Activated naive CD4-positive, alpha-beta T cell treated with anti-CD3 and anti-CD28 coated beads, Interleukin-2, amount 10 ng/mL, durations not matched to agents 7 days and 5 days (primary cell): ENCODE data around the gene ZSCAN22.

Experiments
- CTCF ChIA-PET: fragments of 350-600 bp; sonication (Branson Sonifier 250); formaldehyde crosslinking; loops from one replicate; lab custom pipeline; 2021; ENCODE audit warnings: antibody characterized with exemption; lab: Charles Lee
- DNase-seq: peaks from one replicate; pipeline ENCODE4 v3.0.0-alpha.2; 2020
- H3K27ac Mint-ChIP-seq: one replicate; pipeline ENCODE4 v1.8.0; 2021; ENCODE audit warnings: mild to moderate bottlenecking, moderate library complexity, mixed read lengths
- H3K27me3 Mint-ChIP-seq: one replicate; pipeline ENCODE4 v1.8.0; 2021; ENCODE audit warnings: mild to moderate bottlenecking, mixed read lengths
- H3K36me3 Mint-ChIP-seq: one replicate; pipeline ENCODE4 v1.8.0; 2021; ENCODE audit warnings: mixed read lengths
- H3K4me1 Mint-ChIP-seq: one replicate; pipeline ENCODE4 v1.8.0; 2021; ENCODE audit warnings: mixed read lengths
- H3K4me3 Mint-ChIP-seq: one replicate; pipeline ENCODE4 v1.8.0; 2021; ENCODE audit warnings: mild to moderate bottlenecking, moderate library complexity, mixed read lengths
- H3K9me3 Mint-ChIP-seq: one replicate; pipeline ENCODE4 v1.8.0; 2021; ENCODE audit warnings: mixed read lengths

ZSCAN22 gene

GRCh38 chr19:58351990-58352755 lies 25.4 kb downstream of the ZSCAN22 start:
- H3K9me3 Mint-ChIP-seq = peaks cover 4% of the 10 kb centered on the region
- no peak for DNase-seq
- CTCF ChIA-PET = no interaction called here
- H3K4me3 Mint-ChIP-seq = no peak overlapping the region
- peaks cover 11% of the 10 kb centered on the region for H3K36me3 Mint-ChIP-seq
- H3K27ac Mint-ChIP-seq = no peak overlapping the region
- peaks cover 43% of the 10 kb centered on the region for H3K4me1 Mint-ChIP-seq
- peaks cover 47% of the 10 kb centered on the region for H3K27me3 Mint-ChIP-seq

GRCh38 chr19:58352760-58353671 lies 26.2 kb downstream of the ZSCAN22 start, which contains the start of gene A1BG:
A1BG (minus strand) TSS chr19:58353492; CDS start chr19:58353437, 55 bp downstream.
- peaks cover 10% of the 10 kb centered on the region for H3K36me3 Mint-ChIP-seq
- peaks cover 47% of the 10 kb centered on the region for H3K27me3 Mint-ChIP-seq
- no peak for DNase-seq
- no peak within 1 kb of the TSS for H3K27ac Mint-ChIP-seq
- no peak within 1 kb of the TSS for H3K4me3 Mint-ChIP-seq
- CTCF ChIA-PET = no interaction called here
- peaks cover 4% of the 10 kb centered on the region for H3K9me3 Mint-ChIP-seq
- H3K4me1 Mint-ChIP-seq = peaks cover 43% of the 10 kb centered on the region

- H3K4me1 Mint-ChIP-seq = peaks cover 35% of the 10 kb centered on the region
- H3K27me3 Mint-ChIP-seq = peaks cover 46% of the 10 kb centered on the region
- CTCF ChIA-PET = no interaction called here
- no peak overlapping the region for H3K4me3 Mint-ChIP-seq
- DNase-seq = no peak
- peaks cover 4% of the 10 kb centered on the region for H3K9me3 Mint-ChIP-seq
- no peak overlapping the region for H3K27ac Mint-ChIP-seq
- peaks cover 10% of the 10 kb centered on the region for H3K36me3 Mint-ChIP-seq
Observed at GRCh38 chr19:58353717-58354477, 27.1 kb downstream of the ZSCAN22 start.

GRCh38 chr19:58354478-58355030 lies 27.8 kb downstream of the ZSCAN22 start:
- Mint-ChIP-seq H3K4me3 (no peak overlapping the region), H3K9me3 (peaks cover 4% of the 10 kb centered on the region), H3K36me3 (peaks cover 8% of the 10 kb centered on the region), H3K27me3 (peaks cover 43% of the 10 kb centered on the region), H3K4me1 (peaks cover 30% of the 10 kb centered on the region), H3K27ac (no peak overlapping the region)
- no peak for DNase-seq
- CTCF ChIA-PET = no interaction called here

- DNase-seq = no peak
- peaks cover 5% of the 10 kb centered on the region for H3K36me3 Mint-ChIP-seq
- H3K9me3 Mint-ChIP-seq = peaks cover 4% of the 10 kb centered on the region
- no peak overlapping the region for H3K4me3 Mint-ChIP-seq
- peaks cover 40% of the 10 kb centered on the region for H3K27me3 Mint-ChIP-seq
- peaks cover 27% of the 10 kb centered on the region for H3K4me1 Mint-ChIP-seq
- CTCF ChIA-PET = no interaction called here
- peak overlapping the region; percentile 66 for H3K27ac Mint-ChIP-seq
Observed at GRCh38 chr19:58355215-58355796, 28.5 kb downstream of the ZSCAN22 start.

- Mint-ChIP-seq H3K27me3 (peaks cover 36% of the 10 kb centered on the region), H3K27ac (peak overlapping the region; percentile 33), H3K4me1 (peaks cover 27% of the 10 kb centered on the region), H3K4me3 (peak overlapping the region; percentile 35), H3K36me3 (peaks cover 5% of the 10 kb centered on the region), H3K9me3 (peaks cover 4% of the 10 kb centered on the region)
- CTCF ChIA-PET = interaction anchor here (1.5 kb wide), 1 partner anchor 164 kb away, joined by 5 read pairs; the partner anchor contains the start of gene ZBTB45
- DNase-seq = peak; percentile 61
Observed at GRCh38 chr19:58355908-58356765, 29.3 kb downstream of the ZSCAN22 start.

GRCh38 chr19:58356766-58357480 lies 30.1 kb downstream of the ZSCAN22 start:
- peaks cover 3% of the 10 kb centered on the region for H3K36me3 Mint-ChIP-seq
- peak overlapping the region; percentile 52 for H3K27ac Mint-ChIP-seq
- DNase-seq = no peak
- H3K4me3 Mint-ChIP-seq = peak overlapping the region; percentile 35
- H3K27me3 Mint-ChIP-seq = peaks cover 39% of the 10 kb centered on the region
- H3K4me1 Mint-ChIP-seq = peaks cover 33% of the 10 kb centered on the region
- CTCF ChIA-PET = interaction anchor here (1.5 kb wide), 1 partner anchor 163 kb away, joined by 5 read pairs; the partner anchor contains the start of gene ZBTB45
- peaks cover 4% of the 10 kb centered on the region for H3K9me3 Mint-ChIP-seq

GRCh38 chr19:58357481-58358145 lies 30.8 kb downstream of the ZSCAN22 start:
- H3K27ac Mint-ChIP-seq = no peak overlapping the region
- CTCF ChIA-PET = interaction anchor here (1.5 kb wide), 1 partner anchor 162 kb away, joined by 5 read pairs; the partner anchor contains the start of gene ZBTB45
- H3K27me3 Mint-ChIP-seq = peaks cover 41% of the 10 kb centered on the region
- H3K36me3 Mint-ChIP-seq = peaks cover 3% of the 10 kb centered on the region
- no peak overlapping the region for H3K4me3 Mint-ChIP-seq
- no peak for DNase-seq
- H3K9me3 Mint-ChIP-seq = peaks cover 4% of the 10 kb centered on the region
- H3K4me1 Mint-ChIP-seq = peaks cover 37% of the 10 kb centered on the region

- H3K4me3 Mint-ChIP-seq = peak overlapping the region; percentile 79
- peaks cover 28% of the 10 kb centered on the region for H3K4me1 Mint-ChIP-seq
- peaks cover 17% of the 10 kb centered on the region for H3K27me3 Mint-ChIP-seq
- peak overlapping the region; percentile 86 for H3K27ac Mint-ChIP-seq
- H3K9me3 Mint-ChIP-seq = no peaks in the 10 kb centered on the region
- DNase-seq = peak; percentile 52
- CTCF ChIA-PET = interaction anchor here (0.9 to 1.4 kb wide), 2 partner anchors 11 to 133 kb away, joined by 3 to 4 read pairs; partner anchors contain the start of gene ZNF544
- no peaks in the 10 kb centered on the region for H3K36me3 Mint-ChIP-seq
Observed at GRCh38 chr19:58361900-58362271, 35.1 kb downstream of the ZSCAN22 start.

GRCh38 chr19:58362272-58362994 lies 35.6 kb downstream of the ZSCAN22 start, which contains the start of gene ZNF497:
ZNF497 (minus strand) TSS chr19:58362751; CDS start chr19:58357635, 5,116 bp downstream.
- H3K27ac Mint-ChIP-seq = peak within 1 kb of the TSS; percentile 86
- DNase-seq = peak; percentile 98
- peaks cover 11% of the 10 kb centered on the region for H3K27me3 Mint-ChIP-seq
- CTCF ChIA-PET = interaction anchor here (0.7 to 1.8 kb wide), 5 partner anchors 12 to 218 kb away, joined by 3 to 5 read pairs (median 4); partner anchors contain the start of genes ZNF324B and ZNF544
- H3K4me3 Mint-ChIP-seq = peak within 1 kb of the TSS; percentile 79
- H3K36me3 Mint-ChIP-seq = no peaks in the 10 kb centered on the region
- H3K4me1 Mint-ChIP-seq = peaks cover 24% of the 10 kb centered on the region
- no peaks in the 10 kb centered on the region for H3K9me3 Mint-ChIP-seq

- peaks cover 5% of the 10 kb centered on the region for H3K27me3 Mint-ChIP-seq
- no peak overlapping the region for H3K27ac Mint-ChIP-seq
- no peak overlapping the region for H3K4me3 Mint-ChIP-seq
- no peak for DNase-seq
- peaks cover 21% of the 10 kb centered on the region for H3K4me1 Mint-ChIP-seq
- H3K36me3 Mint-ChIP-seq = no peaks in the 10 kb centered on the region
- no peaks in the 10 kb centered on the region for H3K9me3 Mint-ChIP-seq
- CTCF ChIA-PET = interaction anchor here (1.1 to 1.8 kb wide), 2 partner anchors 156 to 217 kb away, joined by 4 to 5 read pairs; partner anchors contain the start of gene ZBTB45
Observed at GRCh38 chr19:58364146-58364545, 37.4 kb downstream of the ZSCAN22 start.
